GM12801 (cell line): Measurements from ENCODE around the gene SMAD6.

Experiments used
- CTCF ChIP-seq: IDR thresholded peaks from one replicate; pipeline ENCODE4 v1.5.1; 2011; ENCODE audit warnings: control low read depth; ENCODE audit not compliant: insufficient read length; ENCODE audit errors: extremely low read depth

The SMAD6 gene

GRCh38 chr15:66823601-66824000 is 121.6 kb downstream of the SMAD6 start:
- TF ChIP-seq CTCF = no peak

GRCh38 chr15:66824424-66824823 is 122.4 kb downstream of the SMAD6 start:
- no peak for TF ChIP-seq CTCF

- no peak for TF ChIP-seq CTCF
Observed at GRCh38 chr15:66825139-66825538, 123.1 kb downstream of the SMAD6 start.

- TF ChIP-seq CTCF = no peak
Observed at GRCh38 chr15:66825731-66826130, 123.7 kb downstream of the SMAD6 start.

GRCh38 chr15:66826507-66826906 is 124.5 kb downstream of the SMAD6 start:
- no peak for TF ChIP-seq CTCF

GRCh38 chr15:66827039-66827697 is 125.1 kb downstream of the SMAD6 start:
- TF ChIP-seq CTCF = no peak

GRCh38 chr15:66827698-66828055 is 125.6 kb downstream of the SMAD6 start:
- TF ChIP-seq CTCF = no peak
